Measurements from ENCODE around the gene TMEM26.
A peak's percentile ranks its signal among the peaks of the same experiment; 100 is the strongest.

TMEM26 gene

GRCh38 chr10:61366365-61366764 lies 86.8 kb downstream of the TMEM26 start:
- POLR2A ChIA-PET: no interaction called here
- Histone ChIP-seq H3K4me3 (ENCODE audit: low read depth, low read length) (no peak overlapping the region), H3K36me3 (ENCODE audit: control insufficient read depth in 2 of 2, insufficient read depth in 1 of 2, low read length in 2 of 2) (no peaks in the 10 kb centered on the region), H3K27ac (ENCODE audit: extremely low read depth, low read depth, low read length) (no peak overlapping the region), H3K9me3 (ENCODE audit: control insufficient read depth, insufficient read depth, low read depth, low read length) (no peaks in the 10 kb centered on the region), H3K4me1 (ENCODE audit: control insufficient read depth, insufficient read depth, low read length) (peaks cover 3% of the 10 kb centered on the region; the same call in 1 of the 2 replicates)
- TF ChIP-seq ZNF133 (tag by site-specific recombination; IDR thresholded peaks at IDR 0.05): peak; percentile 71
- TF ChIP-seq PRDM1 (tag by site-specific recombination; IDR thresholded peaks at IDR 0.05): no peak
- CTCF ChIA-PET: no interaction called here

GRCh38 chr10:61364619-61365018 lies 88.6 kb downstream of the TMEM26 start:
- H3K36me3 ChIP-seq (ENCODE audit: control insufficient read depth in 2 of 2, insufficient read depth in 1 of 2, low read length in 2 of 2): no peaks in the 10 kb centered on the region
- TF ChIP-seq ZNF391 (tag by site-specific recombination; IDR thresholded peaks at IDR 0.05; ENCODE audit: borderline replicate concordance, low read depth): no peak
- TF ChIP-seq ZBTB48 (tag by site-specific recombination; IDR thresholded peaks at IDR 0.05): no peak
- no peak for TF ChIP-seq ZNF416 (tag by site-specific recombination; IDR thresholded peaks at IDR 0.05)
- TF ChIP-seq PRDM4 (tag by site-specific recombination; IDR thresholded peaks at IDR 0.05): no peak
- TF ChIP-seq ZNF830 (tag by site-specific recombination; IDR thresholded peaks at IDR 0.05; ENCODE audit: low read depth): no peak
- TF ChIP-seq IKZF3 (tag by site-specific recombination; IDR thresholded peaks at IDR 0.05): no peak
- H3K4me1 ChIP-seq (ENCODE audit: control insufficient read depth, insufficient read depth, low read length): peaks cover 3% of the 10 kb centered on the region; the same call in 1 of the 2 replicates
- ChIA-PET POLR2A (no interaction called here), CTCF (no interaction called here)
- no peak overlapping the region for H3K27ac ChIP-seq (ENCODE audit: extremely low read depth, low read depth, low read length)
- H3K4me3 ChIP-seq (ENCODE audit: low read depth, low read length): no peak overlapping the region
- H3K9me3 ChIP-seq (ENCODE audit: control insufficient read depth, insufficient read depth, low read depth, low read length): no peaks in the 10 kb centered on the region

- Histone ChIP-seq H3K36me3 (ENCODE audit: control insufficient read depth in 2 of 2, insufficient read depth in 1 of 2, low read length in 2 of 2) (no peaks in the 10 kb centered on the region), H3K27ac (ENCODE audit: extremely low read depth, low read depth, low read length) (no peak overlapping the region), H3K9me3 (ENCODE audit: control insufficient read depth, insufficient read depth, low read depth, low read length) (no peaks in the 10 kb centered on the region), H3K4me1 (ENCODE audit: control insufficient read depth, insufficient read depth, low read length) (peaks cover 3% of the 10 kb centered on the region; the same call in 1 of the 2 replicates), H3K4me3 (ENCODE audit: low read depth, low read length) (no peak overlapping the region)
- ChIA-PET CTCF (no interaction called here), POLR2A (no interaction called here)
- TF ChIP-seq ZNF423 (tag by site-specific recombination; IDR thresholded peaks at IDR 0.05): no peak
- TF ChIP-seq ZNF664 (tag by site-specific recombination; IDR thresholded peaks at IDR 0.05): no peak
- TF ChIP-seq GLIS2 (tag by site-specific recombination; IDR thresholded peaks at IDR 0.05): no peak
- TF ChIP-seq EGR2 (tag by site-specific recombination; IDR thresholded peaks at IDR 0.05; ENCODE audit: low read depth): no peak
- TF ChIP-seq OVOL3 (tag by site-specific recombination; IDR thresholded peaks at IDR 0.05): no peak
- TF ChIP-seq OSR2 (tag by site-specific recombination; IDR thresholded peaks at IDR 0.05): no peak
- TF ChIP-seq ZNF239 (tag by site-specific recombination; IDR thresholded peaks at IDR 0.05): no peak
- no peak for TF ChIP-seq ZNF791 (tag by site-specific recombination; IDR thresholded peaks at IDR 0.05)
- no peak for TF ChIP-seq SP3 (tag by site-specific recombination; IDR thresholded peaks at IDR 0.05)
- no peak for TF ChIP-seq ZNF214 (tag by site-specific recombination; IDR thresholded peaks at IDR 0.05; ENCODE audit: borderline replicate concordance)
- no peak for TF ChIP-seq ELK4 (IDR thresholded peaks at IDR 0.05; ENCODE audit: borderline replicate concordance, low read depth, low read length)
- TF ChIP-seq ZNF175 (tag by site-specific recombination; IDR thresholded peaks at IDR 0.05): no peak
- TF ChIP-seq ZNF560 (tag by site-specific recombination; IDR thresholded peaks at IDR 0.05; ENCODE audit: borderline replicate concordance): no peak
- no peak for TF ChIP-seq ZNF274 (IDR thresholded peaks at IDR 0.05; ENCODE audit: low read length)
- no peak for TF ChIP-seq ZNF274 (tag by site-specific recombination; IDR thresholded peaks at IDR 0.05; ENCODE audit: borderline replicate concordance)
Observed at GRCh38 chr10:61363006-61363405, 90.2 kb downstream of the TMEM26 start.
